Colon (tissue), 2 donors: ENCODE results near the gene CUL7.
A peak's percentile ranks its signal among the peaks of the same experiment; 100 is the strongest.
"Not testable (repeated sequence)": the region's sequence is repeated elsewhere in the genome, so short reads cannot be mapped to it uniquely, and the experiment has no call there.

Experiments
- FAIRE-seq: peaks from 2 replicates; lab custom pipeline; 2012; peaks lifted over from hg19 to GRCh38; lab: Jason Lieb, UNC
- donor health status: control.
- donor health status: control.

Gene CUL7

GRCh38 chr6:43014434-43014909 lies 39.2 kb downstream of the CUL7 start:
- no peak for FAIRE-seq

- FAIRE-seq: peak; percentile 36
Measured at GRCh38 chr6:43013843-43014433, 39.7 kb downstream of the CUL7 start, which contains the start of the genes KLHDC3 and MEA1. Gene KLHDC3, plus strand, starts transcription at chr6:43014249. Its CDS starts 2,944 bp downstream, at chr6:43017193. Gene MEA1, minus strand, starts transcription at chr6:43013946. Its CDS starts 133 bp downstream, at chr6:43013813.

- FAIRE-seq: no peak
Measured at GRCh38 chr6:43013097-43013842, 40.4 kb downstream of the CUL7 start.

- no peak for FAIRE-seq
Measured at GRCh38 chr6:43012364-43012763, 41.3 kb downstream of the CUL7 start.

GRCh38 chr6:43011207-43011606 lies 42.4 kb downstream of the CUL7 start:
- FAIRE-seq: no peak

- no peak for FAIRE-seq
Measured at GRCh38 chr6:43009124-43009523, 44.5 kb downstream of the CUL7 start.

- no peak for FAIRE-seq
Measured at GRCh38 chr6:43007126-43007525, 46.5 kb downstream of the CUL7 start.

- FAIRE-seq: no peak
Measured at GRCh38 chr6:43006251-43006650, 47.4 kb downstream of the CUL7 start.

GRCh38 chr6:43005844-43006243 lies 47.8 kb downstream of the CUL7 start:
- FAIRE-seq: no peak

- FAIRE-seq: no peak
Measured at GRCh38 chr6:43001843-43002242, 51.8 kb downstream of the CUL7 start.

GRCh38 chr6:42998205-42998604 lies 55.4 kb downstream of the CUL7 start:
- FAIRE-seq: not testable (repeated sequence)

GRCh38 chr6:42996513-42996912 lies 57.1 kb downstream of the CUL7 start:
- no peak for FAIRE-seq

GRCh38 chr6:42993445-42993844 lies 60.2 kb downstream of the CUL7 start:
- no peak for FAIRE-seq

GRCh38 chr6:42989923-42990322 lies 63.7 kb downstream of the CUL7 start:
- no peak for FAIRE-seq

- FAIRE-seq: no peak
Measured at GRCh38 chr6:42988486-42989020, 65.1 kb downstream of the CUL7 start.
